Activated CD4-positive, alpha-beta memory T cell treated with anti-CD3 and anti-CD28 coated beads for 36 hours (primary cell): ENCODE data around the gene FGF12. TPM values are rescaled to one million over a fixed set of nuclear protein-coding genes. Genes with fewer than 3 reads are reported as not detected.

Experiments used
- CTCF ChIA-PET: fragments of 350-600 bp; sonication (Branson Sonifier 250); formaldehyde crosslinking; loops from one replicate; lab custom pipeline; 2021; ENCODE audit warnings: antibody characterized with exemption, inconsistent platforms; lab: Charles Lee
- POLR2A ChIA-PET: fragments of 350-600 bp; sonication (Branson Sonifier 250); formaldehyde crosslinking; loops from one replicate; lab custom pipeline; 2021; ENCODE audit warnings: antibody characterized with exemption; lab: Charles Lee
- DNase-seq: peaks from one replicate; pipeline ENCODE4 v3.0.0-alpha.2; 2020
- H3K27ac Mint-ChIP-seq: one replicate; pipeline ENCODE4 v1.8.0; 2021; ENCODE audit warnings: mixed read lengths
- H3K27me3 Mint-ChIP-seq: one replicate; pipeline ENCODE4 v1.8.0; 2021; ENCODE audit warnings: mixed read lengths
- H3K36me3 Mint-ChIP-seq: one replicate; pipeline ENCODE4 v1.8.0; 2021; ENCODE audit warnings: mixed read lengths
- H3K4me1 Mint-ChIP-seq: one replicate; pipeline ENCODE4 v1.8.0; 2021; ENCODE audit warnings: low read depth, mixed read lengths
- H3K4me3 Mint-ChIP-seq: one replicate; pipeline ENCODE4 v1.8.0; 2021; ENCODE audit warnings: mild to moderate bottlenecking, mixed read lengths
- H3K9me3 Mint-ChIP-seq: one replicate; pipeline ENCODE4 v1.8.0; 2021; ENCODE audit warnings: mixed read lengths
- intact Hi-C: fragments of 100-400 bp; cut with micrococcal nuclease; formaldehyde crosslinking; loops from one replicate; pipeline ENCODE4 v1.15.1; 2023
- total RNA-seq, 2 experiments: library from RNA; stranded (reverse); gene quantifications; one replicate each; pipeline ENCODE4 v1.2.3, GENCODE V29; 2021

FGF12 gene
- total RNA-seq, 2 experiments from 2014 or later, result not detected

DNA sequence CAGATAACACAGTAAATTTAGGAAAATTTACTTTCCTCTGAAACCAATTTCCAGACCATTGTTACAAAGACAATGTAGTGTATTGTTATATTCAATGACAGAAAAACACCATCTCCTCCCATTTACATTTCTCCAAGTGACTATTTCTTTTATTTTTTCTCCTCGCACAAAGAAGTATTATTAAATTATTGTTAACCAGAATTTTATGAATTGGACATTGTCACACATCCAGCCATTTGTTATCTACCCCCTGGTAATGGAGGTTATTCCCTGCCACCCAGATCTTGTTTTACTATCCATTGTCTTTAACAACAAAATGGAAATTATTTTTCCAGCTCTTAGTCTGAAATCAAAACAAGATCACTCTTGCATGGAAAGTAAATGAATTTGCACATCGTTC lies 511.3 kb downstream of the FGF12 start:
- no peak for DNase-seq
- H3K4me3 Mint-ChIP-seq, result no peak overlapping the region
- POLR2A ChIA-PET, result no interaction called here
- CTCF ChIA-PET, result no interaction called here
- no peaks in the 10 kb centered on the region for H3K27me3 Mint-ChIP-seq
- intact Hi-C loops, result no loop called here
- H3K27ac Mint-ChIP-seq, result no peak overlapping the region
- H3K36me3 Mint-ChIP-seq, result no peaks in the 10 kb centered on the region
- H3K4me1 Mint-ChIP-seq, result no peaks in the 10 kb centered on the region
- H3K9me3 Mint-ChIP-seq, result peaks cover under 1% of the 10 kb centered on the region

DNA sequence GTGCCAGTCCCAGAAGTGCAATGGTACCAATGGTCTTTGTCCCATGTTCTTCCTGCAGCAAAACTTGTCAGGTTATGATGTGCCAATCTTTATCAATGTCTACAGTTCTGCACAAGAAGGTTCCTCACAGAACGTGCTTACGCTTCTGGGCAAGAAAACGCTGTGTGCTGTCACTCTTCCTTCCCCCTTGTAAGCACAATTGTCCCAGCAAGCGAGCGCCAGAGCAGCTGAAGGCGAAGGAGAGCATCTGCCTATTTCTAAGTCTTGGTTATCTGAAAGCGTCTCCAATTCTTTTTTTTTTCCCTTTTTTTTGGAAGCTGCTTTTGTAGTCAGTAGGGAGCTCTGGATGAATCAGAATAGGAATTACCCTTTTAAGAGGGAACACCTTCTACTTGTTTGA lies 514.4 kb downstream of the FGF12 start:
- DNase-seq, result no peak
- CTCF ChIA-PET, result no interaction called here
- intact Hi-C loops, result no loop called here
- H3K27me3 Mint-ChIP-seq, result no peaks in the 10 kb centered on the region
- H3K27ac Mint-ChIP-seq, result no peak overlapping the region
- no peak overlapping the region for H3K4me3 Mint-ChIP-seq
- H3K4me1 Mint-ChIP-seq, result no peaks in the 10 kb centered on the region
- H3K36me3 Mint-ChIP-seq, result no peaks in the 10 kb centered on the region
- peaks cover 3% of the 10 kb centered on the region for H3K9me3 Mint-ChIP-seq
- POLR2A ChIA-PET, result no interaction called here

DNA sequence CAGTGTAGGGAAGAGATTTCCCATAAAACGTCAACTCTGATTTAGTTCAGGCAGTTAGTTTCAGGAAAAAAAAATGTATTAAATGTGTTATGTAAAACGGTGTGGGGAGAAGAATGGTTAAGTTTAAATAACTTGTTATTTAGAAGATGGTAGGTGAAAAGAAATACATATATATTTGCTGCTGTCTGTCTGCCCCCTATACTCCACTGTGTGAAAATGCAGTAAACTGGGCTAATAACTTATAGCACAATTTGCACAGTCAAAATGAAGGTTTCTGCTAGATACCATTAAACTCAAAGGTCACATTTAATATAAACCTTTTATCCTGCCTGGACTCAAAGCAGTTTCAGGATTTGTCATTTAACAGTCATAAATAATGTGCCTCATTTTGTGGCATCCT lies 515.0 kb downstream of the FGF12 start:
- ChIA-PET CTCF (no interaction called here), POLR2A (no interaction called here)
- DNase-seq, result no peak
- Mint-ChIP-seq H3K9me3 (peaks cover 3% of the 10 kb centered on the region), H3K27me3 (no peaks in the 10 kb centered on the region), H3K27ac (no peak overlapping the region), H3K4me1 (no peaks in the 10 kb centered on the region), H3K36me3 (no peaks in the 10 kb centered on the region), H3K4me3 (no peak overlapping the region)
- intact Hi-C loops, result no loop called here

GRCh38 chr3:192207651-192208050 lies 519.7 kb downstream of the FGF12 start:
- no peaks in the 10 kb centered on the region for H3K27me3 Mint-ChIP-seq

DNA sequence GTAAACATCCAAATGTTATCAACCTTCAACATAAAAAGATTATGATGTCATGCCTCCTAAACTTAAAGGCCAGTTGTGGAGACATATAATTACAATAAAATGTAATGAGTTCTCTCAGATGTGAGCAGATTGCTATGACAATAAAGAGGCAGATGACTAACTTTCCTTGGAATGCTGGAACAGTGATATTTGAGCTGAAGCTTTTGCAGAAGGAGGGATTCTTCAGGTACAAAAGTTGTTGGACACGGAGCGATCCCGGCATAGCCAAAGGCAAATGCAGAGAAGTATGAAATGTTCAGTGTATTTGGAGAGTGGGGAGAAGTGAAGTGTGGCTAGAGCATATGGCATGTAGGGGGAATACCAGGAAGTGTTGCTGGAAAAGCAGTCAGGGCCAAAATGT lies 520.1 kb downstream of the FGF12 start:
- Mint-ChIP-seq H3K4me3 (no peak overlapping the region), H3K9me3 (peaks cover 3% of the 10 kb centered on the region)
- intact Hi-C loops, result no loop called here

More at GRCh38 chr3:192207651-192208050, 519.7 kb downstream of the FGF12 start:
- POLR2A ChIA-PET, result no interaction called here
- Mint-ChIP-seq H3K36me3 (no peaks in the 10 kb centered on the region), H3K4me3 (no peak overlapping the region), H3K9me3 (peaks cover 3% of the 10 kb centered on the region), H3K27ac (no peak overlapping the region), H3K4me1 (no peaks in the 10 kb centered on the region)
- intact Hi-C loops, result no loop called here
- no peak for DNase-seq
- CTCF ChIA-PET, result no interaction called here

GRCh38 chr3:192194085-192194484 lies 533.3 kb downstream of the FGF12 start:
- H3K4me3 Mint-ChIP-seq, result no peak overlapping the region
- H3K9me3 Mint-ChIP-seq, result no peaks in the 10 kb centered on the region
- intact Hi-C loops, result no loop called here
- H3K27ac Mint-ChIP-seq, result no peak overlapping the region
- H3K4me1 Mint-ChIP-seq, result no peaks in the 10 kb centered on the region
- no peak for DNase-seq
- ChIA-PET CTCF (no interaction called here), POLR2A (no interaction called here)
- H3K27me3 Mint-ChIP-seq, result no peaks in the 10 kb centered on the region
- H3K36me3 Mint-ChIP-seq, result no peaks in the 10 kb centered on the region

More for the DNA sequence above, 520.1 kb downstream of the FGF12 start:
- Mint-ChIP-seq H3K4me1 (no peaks in the 10 kb centered on the region), H3K27ac (no peak overlapping the region), H3K36me3 (no peaks in the 10 kb centered on the region), H3K27me3 (no peaks in the 10 kb centered on the region)
- no peak for DNase-seq
- CTCF ChIA-PET, result no interaction called here
- POLR2A ChIA-PET, result no interaction called here

DNA sequence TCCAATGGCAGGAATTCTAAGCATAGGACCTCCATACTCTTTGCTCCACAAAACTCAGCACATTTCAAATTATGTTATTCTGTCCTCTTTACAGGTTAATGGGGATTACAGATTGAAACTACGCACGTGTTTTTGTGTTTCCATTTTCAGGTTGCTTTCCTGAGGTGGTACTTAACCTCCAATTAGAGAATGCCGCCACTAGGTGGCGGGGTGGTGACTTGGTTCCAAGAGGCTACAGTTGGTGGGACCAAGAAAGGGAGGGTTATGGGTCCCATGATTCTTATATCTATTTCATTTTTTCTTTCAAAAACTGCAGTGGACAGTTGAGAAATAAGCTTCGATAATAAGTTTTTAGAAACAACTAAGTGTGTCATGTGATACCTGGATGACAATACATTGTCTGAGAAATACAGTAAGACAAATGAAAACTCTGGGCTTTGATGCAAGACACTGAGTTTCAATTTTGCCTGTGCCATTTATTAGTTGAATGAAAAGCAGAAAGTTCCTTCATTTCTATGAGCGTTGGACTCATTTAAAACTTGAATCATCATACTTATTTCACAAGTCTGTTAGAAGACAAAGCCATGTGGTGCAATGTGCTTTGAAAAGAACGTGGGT lies 539.0 kb downstream of the FGF12 start:
- Mint-ChIP-seq H3K4me1 (peaks cover 3% of the 10 kb centered on the region), H3K9me3 (no peaks in the 10 kb centered on the region), H3K27ac (no peak overlapping the region), H3K27me3 (no peaks in the 10 kb centered on the region), H3K36me3 (no peaks in the 10 kb centered on the region), H3K4me3 (no peak overlapping the region)
- POLR2A ChIA-PET, result no interaction called here
- CTCF ChIA-PET, result interaction anchor here (0.8 to 4.1 kb wide), 4 partner anchors 13 to 1234 kb away, joined by 3 to 51 read pairs (median 3); no protein-coding TSS in a partner anchor
- intact Hi-C loops, result loop anchor here (1.0 kb wide), 1 partner anchor 256 kb away; no protein-coding TSS in a partner anchor
- peak; percentile 47 for DNase-seq

- H3K4me1 Mint-ChIP-seq, result peaks cover 3% of the 10 kb centered on the region
- no peak for DNase-seq
- H3K27ac Mint-ChIP-seq, result no peak overlapping the region
- POLR2A ChIA-PET, result no interaction called here
- CTCF ChIA-PET, result interaction anchor here (0.7 to 4.1 kb wide), 3 partner anchors 23 to 1233 kb away, joined by 3 to 51 read pairs (median 3); no protein-coding TSS in a partner anchor
- intact Hi-C loops, result loop anchor here (1.0 kb wide), 1 partner anchor 257 kb away; no protein-coding TSS in a partner anchor
- H3K4me3 Mint-ChIP-seq, result no peak overlapping the region
- H3K27me3 Mint-ChIP-seq, result no peaks in the 10 kb centered on the region
- no peaks in the 10 kb centered on the region for H3K36me3 Mint-ChIP-seq
- H3K9me3 Mint-ChIP-seq, result no peaks in the 10 kb centered on the region
These were observed 539.8 kb downstream of the FGF12 start for GRCh38 chr3:192187485-192188051.

- H3K9me3 Mint-ChIP-seq, result no peaks in the 10 kb centered on the region
- ChIA-PET POLR2A (no interaction called here), CTCF (interaction anchor here (4.1 kb wide), 1 partner anchor 256 kb away, joined by 51 read pairs; no protein-coding TSS in a partner anchor)
- no peak overlapping the region for H3K4me3 Mint-ChIP-seq
- no peak overlapping the region for H3K27ac Mint-ChIP-seq
- intact Hi-C loops, result no loop called here
- peaks cover 3% of the 10 kb centered on the region for H3K4me1 Mint-ChIP-seq
- no peaks in the 10 kb centered on the region for H3K27me3 Mint-ChIP-seq
- no peaks in the 10 kb centered on the region for H3K36me3 Mint-ChIP-seq
- no peak for DNase-seq
These were observed 540.8 kb downstream of the FGF12 start for GRCh38 chr3:192186498-192186897.

DNA sequence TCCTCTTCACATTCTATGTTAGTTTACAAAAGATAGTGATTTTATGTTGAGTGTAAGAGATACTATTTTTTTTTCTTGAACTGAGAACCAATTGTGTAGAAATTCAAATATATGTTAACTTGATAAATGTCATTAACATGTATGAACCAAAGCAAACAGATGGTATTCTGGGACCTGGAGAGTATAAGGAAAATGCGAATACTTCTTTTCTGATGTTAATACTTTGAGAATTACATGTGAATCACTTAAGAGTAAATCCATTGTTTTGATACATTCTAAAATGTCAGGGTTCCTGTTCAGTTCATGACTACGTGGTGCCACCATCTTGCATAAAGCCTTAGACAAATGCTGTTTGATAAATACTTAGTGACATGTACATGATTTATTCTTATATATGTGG lies 541.3 kb downstream of the FGF12 start:
- Mint-ChIP-seq H3K27ac (no peak overlapping the region), H3K4me3 (no peak overlapping the region), H3K4me1 (peaks cover 3% of the 10 kb centered on the region), H3K36me3 (no peaks in the 10 kb centered on the region), H3K27me3 (no peaks in the 10 kb centered on the region), H3K9me3 (no peaks in the 10 kb centered on the region)
- CTCF ChIA-PET, result no interaction called here
- DNase-seq, result no peak
- POLR2A ChIA-PET, result no interaction called here
- intact Hi-C loops, result no loop called here

DNA sequence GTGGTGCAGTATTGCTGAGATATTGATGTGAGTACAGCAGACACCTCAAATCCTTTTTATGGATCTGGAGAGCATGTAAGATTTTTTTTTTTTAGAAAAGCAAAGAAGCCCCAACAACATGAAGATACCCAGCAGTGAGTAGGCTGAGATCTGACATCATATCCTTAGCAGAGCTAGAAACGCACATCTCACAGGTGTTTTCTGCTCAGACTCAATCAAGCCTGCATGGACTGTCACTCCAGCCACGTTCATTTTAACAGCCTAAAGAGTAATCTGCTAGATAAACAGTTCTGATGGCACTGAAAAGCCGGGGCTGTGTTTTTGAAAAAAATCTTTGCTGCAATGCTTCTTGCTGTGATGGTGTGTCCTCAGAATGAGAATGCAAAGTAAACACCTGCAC lies 544.2 kb downstream of the FGF12 start:
- intact Hi-C loops, result no loop called here
- POLR2A ChIA-PET, result no interaction called here
- Mint-ChIP-seq H3K9me3 (no peaks in the 10 kb centered on the region), H3K36me3 (no peaks in the 10 kb centered on the region), H3K4me3 (no peak overlapping the region), H3K4me1 (peaks cover 3% of the 10 kb centered on the region), H3K27ac (no peak overlapping the region), H3K27me3 (no peaks in the 10 kb centered on the region)
- CTCF ChIA-PET, result no interaction called here
- no peak for DNase-seq

GRCh38 chr3:192181151-192181550 lies 546.2 kb downstream of the FGF12 start:
- H3K9me3 Mint-ChIP-seq, result no peaks in the 10 kb centered on the region
- POLR2A ChIA-PET, result no interaction called here
- no peak overlapping the region for H3K27ac Mint-ChIP-seq
- no peaks in the 10 kb centered on the region for H3K36me3 Mint-ChIP-seq
- intact Hi-C loops, result no loop called here
- CTCF ChIA-PET, result no interaction called here
- H3K4me3 Mint-ChIP-seq, result no peak overlapping the region
- no peaks in the 10 kb centered on the region for H3K4me1 Mint-ChIP-seq
- DNase-seq, result no peak
- H3K27me3 Mint-ChIP-seq, result no peaks in the 10 kb centered on the region

DNA sequence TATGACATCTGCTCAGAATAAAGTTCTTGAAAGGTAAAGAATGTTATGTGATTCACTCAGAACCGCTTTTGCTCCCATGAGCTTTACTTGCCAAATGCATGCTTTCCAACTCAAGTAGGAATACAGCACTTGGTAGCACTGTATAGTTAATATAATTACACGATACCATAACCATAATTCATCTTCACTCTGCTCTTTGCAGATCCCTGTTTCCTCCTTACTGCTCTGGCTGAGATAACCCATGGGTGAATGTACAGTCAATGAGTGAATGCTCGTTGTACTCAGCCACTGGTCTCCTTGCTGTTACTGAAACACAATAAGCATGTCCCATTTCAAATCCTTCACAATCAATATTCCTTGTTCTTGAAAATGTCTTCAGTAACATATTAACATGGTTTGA lies 550.0 kb downstream of the FGF12 start:
- intact Hi-C loops, result no loop called here
- Mint-ChIP-seq H3K27ac (no peak overlapping the region), H3K4me1 (no peaks in the 10 kb centered on the region), H3K9me3 (no peaks in the 10 kb centered on the region), H3K4me3 (no peak overlapping the region), H3K36me3 (no peaks in the 10 kb centered on the region), H3K27me3 (no peaks in the 10 kb centered on the region)
- POLR2A ChIA-PET, result no interaction called here
- CTCF ChIA-PET, result no interaction called here
- DNase-seq, result no peak
